HG03439 (cell line): ENCODE results near the gene DGUOK.

Experiments used
- ATAC-seq: cut with Tn5 transposase; IDR thresholded peaks from one replicate; pipeline ENCODE4 v1.9.1; 2021; ENCODE audit warnings: mild to moderate bottlenecking, moderate library complexity; ENCODE audit not compliant: unreplicated experiment

Gene DGUOK

DNA sequence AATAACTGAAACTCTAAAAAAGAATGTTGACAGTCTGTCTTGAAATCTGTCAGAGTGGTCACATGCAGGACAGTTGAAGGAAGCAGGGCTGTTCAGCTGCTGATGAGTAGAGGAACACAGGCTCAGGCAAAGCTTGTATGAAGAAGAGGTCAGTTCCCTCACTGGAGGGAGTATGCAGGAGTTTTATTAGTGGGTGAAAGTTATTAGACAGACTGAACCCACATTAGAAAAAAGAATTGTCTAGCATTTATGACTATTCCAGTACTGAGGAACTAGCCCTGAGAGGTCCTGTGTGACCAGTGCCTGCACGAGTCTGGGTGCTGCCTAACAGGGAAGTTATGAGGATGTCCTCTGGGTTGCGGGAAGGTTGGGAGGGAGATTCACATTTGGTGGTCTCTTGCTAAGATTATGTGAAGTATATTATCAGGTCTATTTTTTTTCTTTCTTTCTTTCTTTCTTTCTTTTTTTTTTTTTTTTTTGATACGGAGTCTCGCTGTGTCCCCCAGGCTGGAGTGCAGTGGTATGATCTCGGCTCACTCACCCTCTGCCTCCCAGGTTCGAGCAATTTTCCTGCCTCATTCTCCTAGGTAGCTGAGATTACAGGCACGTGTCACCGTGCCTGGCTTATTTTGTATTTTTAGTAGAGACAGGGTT lies 67.6 kb downstream of the DGUOK start:
- ATAC-seq, result no peak

GRCh38 chr2:73995810-73996209 lies 69.1 kb downstream of the DGUOK start:
- ATAC-seq, result no peak

DNA sequence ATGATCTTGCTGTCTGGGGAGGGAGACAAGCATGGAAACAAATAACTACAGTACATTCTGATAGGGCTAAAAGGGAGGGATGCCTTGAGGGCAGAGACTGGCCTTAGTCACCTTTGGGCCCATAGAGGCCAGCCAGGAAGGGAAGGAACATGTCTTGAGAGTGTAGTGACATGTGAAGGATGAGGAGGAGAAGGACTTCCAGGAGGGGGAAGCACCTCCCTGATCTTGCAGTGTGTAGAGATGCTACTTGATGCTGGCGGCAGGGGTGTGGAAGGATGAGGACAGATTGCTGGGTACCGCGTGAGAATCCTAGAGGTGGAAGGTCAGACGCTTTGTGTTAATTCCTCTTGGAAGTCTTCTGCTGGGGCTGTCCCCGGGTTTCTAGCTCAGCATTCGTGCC lies 71.1 kb downstream of the DGUOK start:
- ATAC-seq, result no peak

DNA sequence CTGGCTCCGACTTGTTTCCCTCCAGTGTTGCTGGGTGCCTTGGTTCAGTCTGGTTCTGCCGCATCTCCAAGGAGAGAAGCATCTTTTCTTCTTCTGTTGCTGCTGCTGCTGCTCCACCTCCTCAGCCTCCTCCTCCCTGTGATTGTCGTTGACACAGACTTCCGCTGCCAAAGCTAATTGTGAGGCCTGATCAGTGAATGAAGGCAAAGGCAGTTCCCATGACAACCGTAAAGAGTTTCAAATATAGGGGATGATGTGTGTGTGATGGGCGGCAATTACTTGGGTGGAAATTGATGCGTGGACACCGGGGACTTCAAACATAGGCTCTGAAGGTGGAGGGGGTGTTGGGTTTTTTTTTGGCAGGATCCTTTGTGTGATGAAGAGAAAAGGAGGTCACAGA lies 71.8 kb downstream of the DGUOK start:
- no peak for ATAC-seq

DNA sequence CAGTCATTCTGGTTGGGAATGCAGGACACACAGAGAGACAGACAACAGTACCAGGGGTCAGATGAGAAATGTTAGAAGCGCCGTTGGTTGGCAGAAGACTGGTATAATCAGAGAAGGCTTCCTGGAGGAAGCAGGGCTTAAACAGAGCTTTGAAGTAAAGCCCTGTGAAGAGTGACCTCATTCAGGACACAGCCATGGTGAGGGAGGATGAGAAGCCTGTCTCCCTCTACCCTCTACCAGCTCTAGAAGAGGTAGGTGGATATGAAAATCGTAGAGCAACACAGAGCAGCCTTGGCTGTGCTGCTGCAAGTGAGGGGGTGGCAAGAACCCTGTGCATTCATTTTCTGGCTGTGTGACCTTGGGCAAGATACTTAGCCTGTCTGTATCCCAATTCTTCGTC lies 72.3 kb downstream of the DGUOK start:
- no peak for ATAC-seq

DNA sequence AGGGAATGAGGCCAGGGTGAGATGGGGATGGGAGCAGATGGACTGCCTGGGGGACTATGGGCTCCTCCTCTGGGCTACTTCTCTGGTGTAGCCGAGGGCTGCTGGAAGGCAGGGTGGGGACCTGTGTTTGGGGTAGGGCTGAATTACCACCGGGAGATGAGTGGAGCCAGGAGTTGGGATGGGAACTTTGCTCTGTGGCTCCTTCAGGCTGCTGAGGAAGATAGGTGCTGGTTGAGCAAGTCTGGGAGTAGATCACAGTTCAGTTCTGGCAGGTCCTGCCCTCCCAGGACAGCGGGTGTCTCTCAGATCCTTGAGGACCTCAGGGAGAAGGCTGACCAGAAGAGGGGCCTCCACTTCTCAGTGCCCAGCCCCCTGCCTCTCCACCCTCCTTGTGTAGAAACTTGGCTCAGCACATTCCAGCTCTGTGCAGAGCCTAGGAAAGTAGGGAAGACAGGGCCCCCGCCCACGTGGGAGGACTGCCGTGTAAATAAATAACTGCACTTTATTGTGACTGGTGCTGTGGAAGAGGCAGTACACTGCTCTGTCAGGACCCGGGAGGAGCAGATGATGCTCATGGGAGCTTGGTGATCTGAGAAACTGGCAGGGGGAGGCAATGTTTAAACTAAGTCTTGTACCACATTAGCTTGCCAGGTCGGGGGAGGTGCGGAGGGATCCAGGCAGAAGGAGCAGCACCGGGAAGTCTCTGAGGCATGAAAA lies 73.4 kb downstream of the DGUOK start:
- ATAC-seq, result no peak

GRCh38 chr2:74000666-74001065 lies 74.0 kb downstream of the DGUOK start:
- ATAC-seq, result no peak

- ATAC-seq, result no peak
Observed at GRCh38 chr2:74001121-74001520, 74.4 kb downstream of the DGUOK start.

- peak; percentile 23 for ATAC-seq
Observed at GRCh38 chr2:74001781-74002504, 75.3 kb downstream of the DGUOK start.

DNA sequence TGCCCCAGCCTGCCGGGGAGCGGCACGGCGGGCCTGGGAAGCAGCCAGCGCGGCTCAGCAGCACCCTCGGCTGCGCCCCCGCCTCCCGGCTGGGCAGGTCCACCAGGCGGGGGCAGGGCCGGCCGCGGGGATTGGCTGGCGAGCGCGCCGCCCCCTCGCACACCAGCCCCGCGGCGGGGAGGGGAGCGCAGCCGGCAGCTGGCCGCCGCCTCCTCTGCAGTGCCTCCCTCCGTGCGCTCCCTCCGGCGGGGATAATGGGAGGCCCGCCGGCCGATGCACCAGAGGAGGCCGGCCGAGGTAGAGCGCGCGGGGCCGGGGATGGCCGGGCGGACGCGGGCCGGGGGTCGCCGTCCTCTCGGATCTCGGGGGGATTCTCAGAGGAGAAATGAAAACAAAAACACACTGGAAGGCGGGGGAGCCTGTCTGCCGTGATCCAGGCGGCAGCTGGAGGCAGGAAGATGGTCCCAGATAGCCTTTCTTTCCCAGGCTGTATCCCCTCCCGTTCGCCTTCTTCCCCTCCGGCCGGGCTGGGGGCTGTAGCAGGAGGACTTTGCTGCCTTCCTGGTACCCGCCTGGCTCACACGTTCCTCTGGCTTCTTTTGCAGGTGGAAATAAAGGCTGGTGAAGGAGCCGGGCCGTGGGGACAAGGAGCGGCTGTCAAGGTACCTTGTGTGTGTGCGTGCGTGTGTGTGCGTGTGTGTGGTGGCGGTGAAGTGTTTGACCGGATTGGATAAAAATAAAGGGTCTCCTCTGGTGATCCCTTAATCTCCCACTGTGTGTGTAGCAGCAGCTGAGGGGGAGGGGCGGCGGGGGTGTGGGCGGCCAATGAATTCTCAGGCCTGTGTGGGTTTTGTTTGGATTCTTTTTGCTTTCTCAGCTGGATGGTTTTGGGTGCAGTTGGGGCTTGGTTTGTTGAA lies 76.1 kb downstream of the DGUOK start:
- ATAC-seq, result peak; percentile 85

- no peak for ATAC-seq
Observed at GRCh38 chr2:74003494-74004211, 77.0 kb downstream of the DGUOK start.

DNA sequence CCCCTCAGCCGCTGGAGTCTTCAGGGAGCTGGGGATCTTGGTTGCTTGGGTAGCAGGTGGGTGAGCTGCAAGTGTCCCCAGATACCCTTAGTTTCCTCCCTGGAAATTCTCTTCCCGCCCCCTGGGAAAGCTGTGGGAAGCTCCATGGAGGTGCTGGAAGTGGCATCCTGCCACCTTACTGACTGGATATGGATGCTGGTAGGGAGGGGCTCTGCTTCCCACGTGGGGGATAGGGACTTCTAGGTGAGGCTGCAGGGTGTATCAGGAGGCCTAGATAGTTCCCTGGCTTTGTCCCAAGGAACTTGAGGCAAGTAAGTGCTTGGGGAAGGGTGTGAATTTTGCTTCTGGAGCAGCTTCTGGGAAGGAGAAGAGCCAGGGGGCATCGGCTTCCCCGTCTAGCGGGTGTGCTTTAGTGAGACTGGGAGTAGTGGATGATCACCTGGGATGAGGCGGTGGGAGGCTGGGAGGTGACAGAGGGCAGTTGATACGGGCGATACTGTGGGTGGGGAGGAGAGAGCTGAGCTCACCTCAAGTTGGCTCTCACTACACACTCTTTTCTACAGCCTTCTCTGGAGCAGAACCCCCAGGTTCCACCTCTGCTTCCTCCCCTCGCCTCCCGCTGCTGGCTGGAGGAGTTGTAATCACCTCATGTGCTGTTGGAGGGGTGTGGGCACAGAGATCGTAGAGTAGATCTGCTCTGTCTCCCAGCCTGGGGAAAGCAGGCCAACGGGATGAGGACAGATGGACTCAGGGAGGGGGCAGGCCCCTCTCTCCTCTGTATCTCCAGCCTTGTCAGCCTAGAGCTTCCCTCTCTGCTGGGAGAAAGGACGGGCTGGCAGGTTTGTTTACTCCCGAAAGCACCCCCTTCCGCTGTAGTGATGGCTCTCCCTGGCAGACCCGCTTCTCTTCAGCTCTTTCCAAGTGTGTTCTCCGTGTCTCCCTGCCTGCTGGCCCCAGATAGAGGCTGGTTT lies 77.8 kb downstream of the DGUOK start:
- ATAC-seq, result no peak

DNA sequence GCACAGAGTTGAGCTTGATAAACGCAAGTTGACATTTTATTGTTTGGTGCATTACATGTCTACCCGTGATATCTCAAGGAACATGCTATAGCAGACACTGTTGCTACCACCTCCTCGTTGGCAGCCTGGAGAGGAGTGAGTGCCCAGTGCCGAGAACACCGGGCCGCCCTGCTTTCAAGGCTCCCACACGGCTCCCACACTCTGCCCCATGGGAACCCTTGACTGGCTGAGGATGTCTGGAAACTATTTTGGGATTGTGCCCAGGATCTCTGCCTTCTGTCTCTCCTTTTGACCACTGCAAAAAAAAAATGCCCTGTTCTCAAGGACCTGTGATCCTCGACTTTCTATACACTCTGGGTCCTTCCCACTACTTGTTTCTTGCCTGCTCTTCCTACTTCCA lies 79.1 kb downstream of the DGUOK start:
- no peak for ATAC-seq

- ATAC-seq, result no peak
Observed at GRCh38 chr2:74006459-74006858, 79.8 kb downstream of the DGUOK start.

- ATAC-seq, result no peak
Observed at GRCh38 chr2:74007121-74007520, 80.4 kb downstream of the DGUOK start.

DNA sequence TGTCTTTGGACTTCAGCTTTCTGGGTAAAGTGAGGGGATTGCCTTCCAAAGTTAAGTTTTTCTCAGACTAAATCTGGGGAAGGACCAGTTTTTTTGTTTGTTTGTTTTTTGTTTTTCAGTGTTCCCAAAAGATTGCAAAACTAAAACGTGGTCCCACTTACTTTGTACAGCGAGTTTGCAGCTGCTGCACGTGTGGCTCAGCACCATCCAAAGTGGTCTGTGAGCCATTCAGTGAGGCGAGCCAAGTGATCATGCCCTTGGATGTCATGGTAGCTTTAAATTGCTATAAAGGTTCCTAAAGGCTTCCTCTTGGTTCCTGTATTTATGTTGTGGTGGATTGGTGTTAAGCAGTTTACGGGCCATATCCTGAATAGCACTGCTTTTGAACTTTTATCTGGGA lies 81.0 kb downstream of the DGUOK start:
- ATAC-seq, result no peak
